ENCODE measurements around the gene KIRREL3.

The KIRREL3 gene

GRCh38 chr11:126864934-126865333, 135.6 kb downstream of the KIRREL3 start:
- no peak for DNase-seq (ENCODE audit: insufficient read length, low spot score)
- no peak for TF ChIP-seq CTCF (IDR thresholded peaks at IDR 0.05; ENCODE audit: insufficient read depth, missing control alignments)
- no peak for FAIRE-seq

GRCh38 chr11:126863294-126863997, 137.1 kb downstream of the KIRREL3 start:
- DNase-seq (ENCODE audit: insufficient read length, low spot score) = no peak
- no peak for TF ChIP-seq CTCF (IDR thresholded peaks at IDR 0.05; ENCODE audit: insufficient read depth, missing control alignments)
- no peak for FAIRE-seq

GRCh38 chr11:126862664-126863243, 137.8 kb downstream of the KIRREL3 start:
- no peak for TF ChIP-seq CTCF (IDR thresholded peaks at IDR 0.05; ENCODE audit: insufficient read depth, missing control alignments)
- no peak for DNase-seq (ENCODE audit: insufficient read length, low spot score)
- FAIRE-seq = no peak

GRCh38 chr11:126861796-126862459, 138.6 kb downstream of the KIRREL3 start:
- FAIRE-seq = no peak
- no peak for TF ChIP-seq CTCF (IDR thresholded peaks at IDR 0.05; ENCODE audit: insufficient read depth, missing control alignments)
- DNase-seq (ENCODE audit: insufficient read length, low spot score) = no peak

- FAIRE-seq (no peak), DNase-seq (ENCODE audit: insufficient read length, low spot score) (no peak)
- no peak for TF ChIP-seq CTCF (IDR thresholded peaks at IDR 0.05; ENCODE audit: insufficient read depth, missing control alignments)
These were observed 142.4 kb downstream of the KIRREL3 start for GRCh38 chr11:126857860-126858808.

- FAIRE-seq (no peak), DNase-seq (ENCODE audit: insufficient read length, low spot score) (no peak)
- no peak for TF ChIP-seq CTCF (IDR thresholded peaks at IDR 0.05; ENCODE audit: insufficient read depth, missing control alignments)
These were observed 145.0 kb downstream of the KIRREL3 start for GRCh38 chr11:126855536-126855935.

Data from D721Med (cell line).